IMR-90 (cell line): ENCODE data around the gene TTF2.

ENCODE experiments used
- CEBPB ChIP-seq: IDR thresholded peaks from 2 replicates; pipeline ENCODE4 v1.6.1; 2012; ENCODE audit warnings: low read depth, low read length, improper control_type of control experiment
- CTCF ChIP-seq: conservative IDR thresholded peaks from 2 replicates; pipeline ENCODE4 v1.5.1; 2012; ENCODE audit warnings: mild to moderate bottlenecking, low read depth, low read length, improper control_type of control experiment
- ELK1 ChIP-seq: fragments of 150-350 bp; IDR thresholded peaks from 2 replicates; pipeline ENCODE4 v1.6.1; 2016; ENCODE audit warnings: low read depth, mild to moderate bottlenecking, low read length, moderate library complexity, borderline replicate concordance
- MXI1 ChIP-seq: IDR thresholded peaks from 2 replicates; pipeline ENCODE4 v1.6.1; 2012; ENCODE audit warnings: low read depth, mild to moderate bottlenecking, low read length, moderate library complexity, borderline replicate concordance
- POLR2A ChIP-seq: IDR thresholded peaks from 2 replicates; pipeline ENCODE4 v1.6.1; 2012; ENCODE audit warnings: mild to moderate bottlenecking, low read depth, low read length

DNA sequence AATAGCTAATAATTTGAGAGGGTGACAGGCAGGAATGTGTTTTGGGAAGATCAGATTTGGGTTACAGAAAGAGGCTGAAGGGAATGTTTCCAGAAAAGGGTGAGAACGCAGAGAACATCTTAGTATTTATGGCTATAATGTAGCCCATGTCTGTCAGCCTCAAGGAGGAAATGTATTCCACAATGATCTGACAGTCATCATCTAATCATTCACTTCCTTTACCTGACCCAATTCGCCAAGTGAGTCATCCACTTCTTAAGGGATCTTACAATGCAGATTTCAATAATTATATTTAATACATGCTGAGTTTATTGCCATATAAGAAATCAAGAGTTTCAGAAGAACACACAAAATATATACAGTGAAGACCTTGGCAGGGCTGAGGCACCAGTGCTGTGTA lies 50.6 kb downstream of the TTF2 start:
- TF ChIP-seq CTCF (no peak), ELK1 (no peak), MXI1 (no peak), POLR2A (no peak), CEBPB (no peak)
